NOMO-1 treated with DMSO at 0.1 percent for 48 hours (cell line): ENCODE data around the gene CDH23.

Experiments
- DNase-seq: peaks from one replicate; lab custom pipeline; 2025; ENCODE audit not compliant: unreplicated experiment; lab: John Stamatoyannopoulos, UW

CDH23 gene

DNA sequence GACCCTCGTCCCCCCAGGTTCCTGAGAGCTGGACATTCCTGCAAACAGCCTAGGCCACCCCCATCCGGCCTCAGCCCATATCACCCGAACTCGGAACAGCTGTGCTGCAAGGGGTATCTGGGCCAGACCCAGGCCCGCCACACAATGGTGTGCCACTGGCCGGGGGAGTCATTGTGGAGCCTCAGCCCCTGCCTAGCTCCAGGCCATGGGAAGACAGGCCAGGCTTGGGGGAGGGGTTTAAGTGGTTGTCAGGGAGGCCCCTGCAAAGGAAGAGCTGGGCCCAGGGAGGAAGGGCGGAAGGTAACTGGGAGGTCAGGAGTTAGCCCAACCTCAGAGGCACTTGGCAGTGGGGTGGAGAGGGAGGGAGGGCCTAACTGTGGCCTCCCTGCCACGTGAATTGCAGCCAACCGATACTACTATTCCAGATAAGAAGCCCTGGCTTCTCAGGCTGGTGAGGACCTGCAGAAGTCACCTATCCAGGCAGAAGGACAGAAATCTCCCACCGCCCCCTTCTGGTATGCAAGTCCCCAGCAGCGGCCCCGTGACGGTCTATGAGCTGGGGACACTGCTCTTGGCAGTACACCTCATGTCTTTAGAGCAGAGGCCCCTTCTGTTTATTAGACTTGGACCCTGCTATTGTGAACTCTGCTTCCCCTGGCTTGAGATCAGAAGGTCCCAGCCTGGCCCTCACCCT, 349.8 kb downstream of the CDH23 start:
- DNase-seq = peak; percentile 83

GRCh38 chr10:71747039-71747531, 350.4 kb downstream of the CDH23 start:
- DNase-seq = no peak

DNA sequence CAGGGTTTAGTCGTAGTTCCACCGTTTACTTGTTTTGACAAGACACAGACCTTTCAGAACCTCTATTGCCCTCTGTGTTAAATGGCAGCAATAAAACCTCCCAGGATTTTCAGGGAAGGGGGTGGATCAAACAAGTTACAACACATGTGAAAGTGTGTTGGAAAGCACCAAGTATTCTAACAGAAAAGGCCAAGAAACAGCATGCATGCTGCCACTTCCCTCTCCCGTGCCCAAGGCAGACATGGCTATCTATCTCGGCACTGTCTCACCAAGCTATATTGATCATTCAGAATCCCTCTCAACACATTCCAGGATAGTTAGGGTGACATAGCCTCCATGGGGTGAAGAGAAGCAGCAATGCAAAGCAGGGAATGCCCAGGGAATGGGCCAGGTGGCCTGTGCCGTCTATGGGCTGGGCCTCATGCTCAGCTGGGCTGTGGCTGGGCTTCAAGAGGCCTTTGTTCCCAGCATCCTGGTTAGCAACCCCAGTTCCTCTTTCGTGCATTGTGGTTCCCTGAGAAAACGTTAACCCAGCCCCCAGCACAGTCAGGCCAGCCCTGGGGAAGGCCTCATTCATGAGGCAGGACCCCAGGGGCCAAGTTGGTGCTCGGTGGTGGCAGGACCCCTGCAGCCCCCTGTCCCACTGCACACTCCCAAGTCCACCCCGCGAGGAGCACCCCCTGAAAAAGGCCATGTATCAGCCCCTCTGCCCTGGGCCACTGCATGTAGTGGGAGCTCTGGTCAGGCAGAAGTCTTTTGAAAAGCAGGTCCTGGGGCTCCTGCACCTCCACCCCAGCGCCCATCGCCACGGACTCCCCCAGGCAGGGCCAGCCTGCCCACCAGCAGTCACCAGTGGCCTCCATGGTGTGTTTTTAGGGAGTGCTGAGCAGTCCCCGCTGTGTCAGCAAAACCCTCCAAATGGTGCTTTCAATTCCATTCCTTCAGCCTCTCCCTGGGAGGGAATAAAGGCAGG, 351.1 kb downstream of the CDH23 start:
- peak; percentile 89 for DNase-seq

- peak; percentile 100 for DNase-seq
Observed at GRCh38 chr10:71748671-71749191, 352.0 kb downstream of the CDH23 start.

- DNase-seq = no peak
Observed at GRCh38 chr10:71749396-71749795, 352.7 kb downstream of the CDH23 start.

- peak; percentile 89 for DNase-seq
Observed at GRCh38 chr10:71750124-71750841, 353.6 kb downstream of the CDH23 start.

DNA sequence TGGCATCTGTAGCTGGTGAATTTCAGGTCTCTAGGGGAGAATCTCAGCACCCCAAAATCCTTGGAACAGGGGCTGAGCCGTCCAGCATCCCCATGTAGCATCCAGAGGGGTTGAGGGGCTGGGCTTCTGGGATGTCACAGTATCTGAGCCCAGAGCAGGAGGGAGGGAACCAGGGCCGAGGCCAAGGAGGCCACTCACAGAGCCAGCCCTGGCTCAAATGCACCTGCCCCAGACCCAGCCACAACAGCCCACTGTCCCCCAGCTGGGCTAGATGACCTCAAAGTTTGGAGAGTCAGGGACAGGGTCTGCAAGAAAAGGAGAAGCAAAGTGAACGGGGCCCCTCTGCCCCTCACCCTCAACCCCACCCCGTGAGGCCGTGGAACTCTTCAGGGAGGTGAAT, 354.3 kb downstream of the CDH23 start:
- DNase-seq = no peak

- DNase-seq = no peak
Observed at GRCh38 chr10:71751515-71752224, 354.9 kb downstream of the CDH23 start.

GRCh38 chr10:71752391-71753090, 355.8 kb downstream of the CDH23 start:
- DNase-seq = no peak

- DNase-seq = peak; percentile 98
Observed at GRCh38 chr10:71753091-71753959, 356.6 kb downstream of the CDH23 start.

DNA sequence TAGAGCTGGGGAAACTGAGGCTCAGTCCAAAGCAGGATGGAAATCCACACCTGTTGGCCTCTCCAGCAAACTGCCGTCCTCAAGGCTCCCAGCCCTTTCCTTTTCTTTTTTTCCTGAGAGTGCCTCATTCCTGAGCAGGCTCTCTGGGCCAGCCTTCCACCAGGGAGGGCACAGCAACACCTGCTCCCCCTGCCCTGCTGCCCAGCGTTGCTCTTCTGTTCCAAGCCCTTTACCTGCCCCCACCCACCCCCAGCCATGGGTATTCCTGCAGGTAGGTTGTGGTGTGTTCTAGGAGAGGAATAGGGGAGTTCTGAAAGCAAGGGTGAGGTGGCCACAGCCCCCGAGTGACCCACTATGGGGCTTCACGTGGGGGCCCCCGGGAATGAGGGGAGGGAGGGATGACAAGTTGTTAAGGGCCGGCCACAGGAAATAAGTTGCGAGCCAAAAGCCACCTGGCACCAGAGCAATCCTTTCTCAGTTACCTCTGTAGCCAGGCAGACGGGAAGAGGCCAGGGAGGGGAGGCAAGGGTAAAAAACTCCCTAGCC, 357.3 kb downstream of the CDH23 start:
- DNase-seq = no peak

DNA sequence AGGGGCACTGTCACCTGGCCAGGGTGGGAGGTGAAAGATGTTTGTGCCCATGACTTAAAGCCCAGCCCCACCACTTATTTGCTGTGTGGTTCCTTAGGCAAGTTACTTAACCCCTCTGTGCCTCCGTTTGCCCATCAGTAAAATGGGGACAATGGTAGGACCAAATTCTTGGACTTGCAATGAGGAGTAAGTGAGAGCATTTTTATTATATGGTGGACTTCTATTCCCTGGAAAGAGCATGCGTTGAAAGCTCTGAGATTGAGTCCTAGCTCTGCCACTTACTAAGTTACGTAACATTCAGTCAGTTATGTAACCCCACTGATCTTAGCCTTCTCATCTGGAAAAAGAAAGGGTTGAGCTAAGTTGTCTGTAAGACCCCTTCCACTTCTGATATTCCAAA, 357.8 kb downstream of the CDH23 start:
- DNase-seq = peak; percentile 77

- no peak for DNase-seq
Observed at GRCh38 chr10:71755179-71755879, 358.6 kb downstream of the CDH23 start.

DNA sequence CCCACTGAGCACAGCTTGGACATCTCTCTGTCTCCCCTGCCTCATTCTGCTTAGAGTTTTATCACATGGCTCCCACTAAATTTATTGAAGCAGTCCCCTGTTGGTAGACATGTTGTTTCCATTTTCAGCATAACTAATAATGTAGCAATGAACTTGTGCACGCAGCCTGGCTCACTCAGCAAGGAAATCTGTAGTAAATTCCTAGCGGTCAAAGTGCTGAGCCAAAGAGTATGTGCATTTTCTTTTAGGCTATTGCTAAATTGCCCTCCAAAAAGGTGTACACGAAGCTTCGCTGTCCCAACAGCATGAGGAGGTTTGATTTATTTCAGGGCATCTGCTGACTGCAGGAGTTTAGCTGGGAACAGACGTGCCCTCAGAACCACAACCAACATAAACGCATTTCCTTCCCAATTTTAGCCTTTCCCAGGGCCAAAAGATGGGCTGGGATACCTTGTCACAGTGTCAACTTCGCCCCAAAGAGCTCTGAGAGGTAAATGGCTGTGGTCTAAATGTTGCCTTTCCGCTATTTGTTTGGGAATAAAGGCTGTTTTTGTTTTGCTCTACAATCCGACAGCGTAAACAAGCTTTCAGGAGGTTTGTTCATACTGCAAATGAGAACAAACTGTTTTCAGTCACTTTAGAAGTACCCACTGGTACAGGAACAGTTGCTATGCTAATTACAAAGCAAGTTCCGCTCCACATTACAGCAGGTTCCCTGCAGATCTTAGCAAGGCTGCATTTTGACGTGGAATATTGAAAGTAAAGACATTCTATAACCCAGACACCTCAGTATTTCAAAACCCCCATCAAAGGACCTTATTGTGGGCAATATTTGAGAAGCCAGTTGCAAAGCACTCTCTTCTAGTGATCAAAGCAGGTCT, 359.8 kb downstream of the CDH23 start:
- DNase-seq = peak; percentile 70

GRCh38 chr10:71757399-71757922, 360.7 kb downstream of the CDH23 start:
- DNase-seq = no peak

DNA sequence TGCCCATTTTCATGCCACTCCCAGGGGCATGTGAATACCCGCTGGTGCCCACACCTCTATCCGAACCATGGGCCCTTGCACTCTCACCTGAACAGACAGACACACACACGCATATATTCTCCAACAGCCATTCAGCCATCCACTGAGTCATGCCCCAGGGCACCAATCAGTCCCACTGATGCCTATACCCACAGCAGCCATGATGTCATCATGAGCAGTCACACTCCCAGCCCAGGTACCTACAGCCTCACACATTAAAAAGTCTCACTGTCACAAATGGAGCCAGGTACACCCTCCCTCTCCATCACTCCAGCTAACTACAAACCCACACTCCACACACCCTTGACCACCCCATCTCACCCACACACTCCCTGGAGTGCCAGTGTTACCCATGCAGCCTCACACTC, 364.4 kb downstream of the CDH23 start:
- no peak for DNase-seq
